ENCODE measurements around the gene HOXA9. TPM values are rescaled to one million over a fixed set of nuclear protein-coding genes. Genes with fewer than 3 reads are reported as not detected.

Gene HOXA9
- total and polyA plus RNA-seq, 2 of the 4 experiments (the other 2 are of a cell fraction), result 0.18 to 0.32 TPM

DNA sequence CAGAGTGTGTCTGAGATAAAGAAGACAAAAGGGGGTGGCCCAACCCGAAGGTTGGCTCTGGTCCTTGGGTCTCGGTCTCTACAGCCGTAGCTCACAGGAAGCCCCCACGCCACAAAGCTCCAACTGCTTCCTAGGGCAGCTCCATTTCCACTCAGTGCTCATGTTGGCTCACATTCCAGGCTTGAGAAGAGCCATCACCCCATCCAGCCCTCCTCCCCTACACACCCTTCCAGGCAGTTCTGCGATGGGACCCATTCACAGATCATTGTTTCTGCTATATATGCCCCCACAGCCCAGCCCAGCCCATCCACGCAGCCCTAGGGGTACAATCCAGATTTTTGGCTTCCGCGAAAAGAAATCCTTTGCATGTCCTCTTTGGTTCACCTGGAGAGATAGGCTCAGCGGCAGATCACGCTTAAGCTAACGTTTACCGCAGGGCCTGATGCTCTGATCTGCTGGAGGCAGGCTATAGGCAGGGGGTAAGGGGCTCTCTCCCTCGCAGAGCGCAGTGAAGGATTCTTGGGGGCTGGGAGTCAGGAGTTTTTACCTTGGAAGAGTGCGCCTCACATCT is 25.9 kb upstream of the HOXA9 start:
- in situ Hi-C loops (cut with MboI; ENCODE audit: low sequenced_read_pairs), result loop anchor here (10.0 kb wide), 1 partner anchor 884 kb away; no protein-coding TSS in a partner anchor
- no peak overlapping the region for H3K27ac ChIP-seq (ENCODE audit: insufficient read depth, low read length)
- H3K4me1 ChIP-seq (ENCODE audit: control insufficient read depth, insufficient read depth, low read length), result peaks cover 1% of the 10 kb centered on the region; the same call in 1 of the 2 replicates
- ATAC-seq (ENCODE audit: low read depth) (no peak), DNase-seq (no peak)
- no peak overlapping the region for H2BK120ac ChIP-seq (ENCODE audit: low read depth, low read length)
- peaks cover 16% of the 10 kb centered on the region; the same call in 1 of the 2 replicates for H3K9me3 ChIP-seq (ENCODE audit: control insufficient read depth, insufficient read depth, low read length)
- BruUV-seq (replicated peaks), result no TSS peak
- CTCF ChIA-PET, result interaction anchor here (0.7 kb wide), 1 partner anchor 1048 kb away, joined by 3 read pairs; no protein-coding TSS in a partner anchor
- H4K20me1 ChIP-seq (ENCODE audit: insufficient read depth, low read length), result peaks cover 10% of the 10 kb centered on the region; the same call in 1 of the 2 replicates
- no peak for TF ChIP-seq NFE2L2 (IDR thresholded peaks at IDR 0.05; ENCODE audit: low read depth, low read length)
- TF ChIP-seq, protein P1, sequence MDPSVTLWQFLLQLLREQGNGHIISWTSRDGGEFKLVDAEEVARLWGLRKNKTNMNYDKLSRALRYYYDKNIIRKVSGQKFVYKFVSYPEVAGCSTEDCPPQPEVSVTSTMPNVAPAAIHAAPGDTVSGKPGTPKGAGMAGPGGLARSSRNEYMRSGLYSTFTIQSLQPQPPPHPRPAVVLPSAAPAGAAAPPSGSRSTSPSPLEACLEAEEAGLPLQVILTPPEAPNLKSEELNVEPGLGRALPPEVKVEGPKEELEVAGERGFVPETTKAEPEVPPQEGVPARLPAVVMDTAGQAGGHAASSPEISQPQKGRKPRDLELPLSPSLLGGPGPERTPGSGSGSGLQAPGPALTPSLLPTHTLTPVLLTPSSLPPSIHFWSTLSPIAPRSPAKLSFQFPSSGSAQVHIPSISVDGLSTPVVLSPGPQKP (IDR thresholded peaks at IDR 0.05; ENCODE audit: borderline replicate concordance, low read depth, low read length), result no peak
- no peak overlapping the region for H4K5ac ChIP-seq (ENCODE audit: low read depth, low read length)
- H3K4me3 ChIP-seq (ENCODE audit: insufficient read depth, low read depth, low read length), result no peak overlapping the region
- no peak overlapping the region for H2AK5ac ChIP-seq (ENCODE audit: low read depth, low read length)
- intact Hi-C loops (cut with micrococcal nuclease), result loop anchor here (10.0 kb wide), 4 partner anchors 554 to 1914 kb away; partner anchors contain the start of gene TAX1BP1
- WGBS, 2 experiments (ENCODE audit: extremely low coverage in 2 of 2, insufficient read length in 1 of 2), result 33% methylated on average over 1 of the region's 15 CpGs; no CpG with 5 or more reads in 1 of the 2 experiments
- no peak overlapping the region for H3K4me2 ChIP-seq (ENCODE audit: low read depth, low read length)
- H3K9me1 ChIP-seq (ENCODE audit: insufficient read depth, low read length), result no peaks in the 10 kb centered on the region
- no peak overlapping the region for H2AFZ ChIP-seq (replicated peaks; ENCODE audit: low read length, poor library complexity)
- no peak overlapping the region for H4K91ac ChIP-seq (ENCODE audit: insufficient read depth, low read depth, low read length)
- H2BK20ac ChIP-seq (ENCODE audit: low read depth, low read length), result no peak overlapping the region
- no peak overlapping the region for H3K23ac ChIP-seq (ENCODE audit: low read depth, low read length)
- no peak overlapping the region for H3K56ac ChIP-seq (ENCODE audit: extremely low read depth, insufficient read depth, low read length)
- no peak overlapping the region for H3K9ac ChIP-seq (ENCODE audit: low read depth, low read length)
- peaks cover 92% of the 10 kb centered on the region for H3K27me3 ChIP-seq (ENCODE audit: control insufficient read depth, insufficient read depth, low read length)
- no peak overlapping the region for H4K8ac ChIP-seq (ENCODE audit: low read depth in 2 of 2, low read length in 2 of 2)
- H2BK5ac ChIP-seq (ENCODE audit: low read depth, low read length, poor library complexity, severe bottlenecking), result no peak overlapping the region
- no peak overlapping the region for H3K4ac ChIP-seq (ENCODE audit: low read depth, low read length)
- no peaks in the 10 kb centered on the region for H3K36me3 ChIP-seq (ENCODE audit: control insufficient read depth, insufficient read depth, low read length)
- no peak overlapping the region for H3K18ac ChIP-seq (ENCODE audit: low read depth, low read length)
- no peak overlapping the region for H2AK9ac ChIP-seq (replicated peaks; ENCODE audit: low read depth, low read length, poor library complexity)
- H2BK15ac ChIP-seq (ENCODE audit: low read depth, low read length), result no peak overlapping the region
- H3K14ac ChIP-seq (replicated peaks; ENCODE audit: low read depth, low read length), result no peak overlapping the region
- H3K79me1 ChIP-seq (ENCODE audit: low read depth in 1 of 2, low read length in 2 of 2), result no peaks in the 10 kb centered on the region
- POLR2A ChIA-PET (ENCODE audit: unreplicated experiment), result no interaction called here
- dilution Hi-C loops (cut with HindIII; ENCODE audit: low sequenced_read_pairs, unreplicated experiment), result no loop called here

Measured in IMR-90 (cell line).